ENCODE data around the gene FAM107A. TPM values are rescaled to one million over a fixed set of nuclear protein-coding genes. Genes with fewer than 3 reads are reported as not detected.

Gene FAM107A
- total and polyA plus RNA-seq, 8 donors = 1.7 to 21.0 (median 6.9) TPM

GRCh38 chr3:58585994-58586393 lies 8.8 kb upstream of the FAM107A start:
- ATAC-seq (peak in 1 of 4 donors; percentile 18), FAIRE-seq (no peak), DNase-seq (no peak)
- WGBS, 2 donors = 59 to 62% methylated on average over 8 of the region's 8 CpGs
- no peaks in the 10 kb centered on the region for H3K36me3 ChIP-seq
- no peaks in the 10 kb centered on the region for H3K9me3 ChIP-seq
- H3K27ac ChIP-seq = no peak overlapping the region
- H3K27me3 ChIP-seq = no peaks in the 10 kb centered on the region
- H3K4me1 ChIP-seq = peaks cover 0 to 4% (median 0%) of the 10 kb centered on the region in 3 donors
- peak overlapping the region in 1 of 4 donors; percentile 57 for H3K4me3 ChIP-seq
- intact Hi-C loops (cut with DNase I) = no loop called here
- TF ChIP-seq, protein P1, sequence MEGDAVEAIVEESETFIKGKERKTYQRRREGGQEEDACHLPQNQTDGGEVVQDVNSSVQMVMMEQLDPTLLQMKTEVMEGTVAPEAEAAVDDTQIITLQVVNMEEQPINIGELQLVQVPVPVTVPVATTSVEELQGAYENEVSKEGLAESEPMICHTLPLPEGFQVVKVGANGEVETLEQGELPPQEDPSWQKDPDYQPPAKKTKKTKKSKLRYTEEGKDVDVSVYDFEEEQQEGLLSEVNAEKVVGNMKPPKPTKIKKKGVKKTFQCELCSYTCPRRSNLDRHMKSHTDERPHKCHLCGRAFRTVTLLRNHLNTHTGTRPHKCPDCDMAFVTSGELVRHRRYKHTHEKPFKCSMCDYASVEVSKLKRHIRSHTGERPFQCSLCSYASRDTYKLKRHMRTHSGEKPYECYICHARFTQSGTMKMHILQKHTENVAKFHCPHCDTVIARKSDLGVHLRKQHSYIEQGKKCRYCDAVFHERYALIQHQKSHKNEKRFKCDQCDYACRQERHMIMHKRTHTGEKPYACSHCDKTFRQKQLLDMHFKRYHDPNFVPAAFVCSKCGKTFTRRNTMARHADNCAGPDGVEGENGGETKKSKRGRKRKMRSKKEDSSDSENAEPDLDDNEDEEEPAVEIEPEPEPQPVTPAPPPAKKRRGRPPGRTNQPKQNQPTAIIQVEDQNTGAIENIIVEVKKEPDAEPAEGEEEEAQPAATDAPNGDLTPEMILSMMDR (IDR thresholded peaks at IDR 0.05) = no peak

GRCh38 chr3:58585005-58585786 lies 8.0 kb upstream of the FAM107A start:
- DNase-seq (peak; percentile 67 to 94 (median 79)), ATAC-seq (peak; percentile 96 to 97 (median 97)), FAIRE-seq (no peak)
- 2 to 6% methylated on average over 44 to 46 of the region's 46 CpGs for WGBS, 2 donors
- H3K4me3 ChIP-seq = peak overlapping the region; percentile 16 to 57 (median 42)
- no peaks in the 10 kb centered on the region for H3K27me3 ChIP-seq
- H3K9me3 ChIP-seq = no peaks in the 10 kb centered on the region
- peak overlapping the region in 3 of 4 donors; percentile 10 to 49 (median 22) for H3K27ac ChIP-seq
- intact Hi-C loops (cut with DNase I) = no loop called here
- H3K36me3 ChIP-seq = no peaks in the 10 kb centered on the region
- H3K4me1 ChIP-seq = peaks cover 0 to 4% (median 0%) of the 10 kb centered on the region in 3 donors
- TF ChIP-seq, protein P1 (IDR thresholded peaks at IDR 0.05) = peak; percentile 83 to 89 (median 85)

DNA sequence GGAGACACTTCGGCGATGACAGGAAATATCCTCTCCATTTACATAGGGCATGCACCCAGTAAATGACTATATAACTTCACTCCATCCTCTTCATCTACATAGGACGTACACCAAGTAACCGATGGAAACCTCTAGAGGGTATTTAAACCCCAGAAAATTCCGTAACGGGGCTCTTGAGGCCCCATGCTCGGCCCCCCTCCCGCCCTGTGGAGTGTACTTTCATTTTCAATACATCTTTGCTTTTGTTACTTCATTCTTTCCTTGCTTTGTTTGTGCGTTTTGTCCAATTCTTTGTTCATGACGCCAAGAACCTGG lies 7.5 kb upstream of the FAM107A start:
- intact Hi-C loops (cut with DNase I) = no loop called here
- peak overlapping the region; percentile 16 to 57 (median 42) for H3K4me3 ChIP-seq
- no peaks in the 10 kb centered on the region for H3K36me3 ChIP-seq
- FAIRE-seq (no peak), DNase-seq (no peak), ATAC-seq (peak; percentile 25 to 44 (median 27))
- peak overlapping the region in 1 of 4 donors; percentile 49 for H3K27ac ChIP-seq
- H3K9me3 ChIP-seq = no peaks in the 10 kb centered on the region
- H3K27me3 ChIP-seq = no peaks in the 10 kb centered on the region
- 40 to 42% methylated on average over 10 of the region's 10 CpGs for WGBS, 2 donors
- peaks cover 0 to 4% (median 0%) of the 10 kb centered on the region in 3 donors for H3K4me1 ChIP-seq
- TF ChIP-seq, protein P1 (IDR thresholded peaks at IDR 0.05) = no peak

GRCh38 chr3:58581328-58582091 lies 4.3 kb upstream of the FAM107A start:
- DNase-seq (no peak), FAIRE-seq (no peak), ATAC-seq (no peak)
- Histone ChIP-seq H3K27ac (no peak overlapping the region), H3K4me1 (peaks cover 0 to 4% (median 0%) of the 10 kb centered on the region in 3 donors), H3K9me3 (no peaks in the 10 kb centered on the region), H3K4me3 (no peak overlapping the region), H3K27me3 (no peaks in the 10 kb centered on the region), H3K36me3 (no peaks in the 10 kb centered on the region)
- 70 to 71% methylated on average over 11 of the region's 11 CpGs for WGBS, 2 donors
- TF ChIP-seq, protein P1 (IDR thresholded peaks at IDR 0.05) = no peak
- intact Hi-C loops (cut with DNase I) = no loop called here
